Neural cell (in vitro differentiated cells): ENCODE data around the gene SLC17A5. TPM values are rescaled to one million over a fixed set of nuclear protein-coding genes. Genes with fewer than 3 reads are reported as not detected.

ENCODE experiments used
- H2AFZ ChIP-seq: fragments of 200-600, 300-800 bp; sonication (generic), shearing (Covaris generic); 2 replicates; pipeline ENCODE4 v1.6.0; 2014; ENCODE audit warnings: low read depth, mild to moderate bottlenecking, antibody characterized with exemption, low read length, moderate library complexity
- H3F3A ChIP-seq: fragments of 200-600 bp; shearing (Covaris generic); 2 replicates; pipeline ENCODE4 v1.6.1; 2016; ENCODE audit warnings: mild to moderate bottlenecking, moderate library complexity, mixed read lengths, antibody characterized with exemption, low read length; ENCODE audit not compliant: insufficient read depth, poor library complexity, severe bottlenecking
- H3K27ac ChIP-seq: fragments of 200-600, 300-800 bp; sonication (generic), shearing (Covaris generic); 2 replicates; pipeline ENCODE4 v1.5.1; 2014; ENCODE audit warnings: mild to moderate bottlenecking, low read length, moderate library complexity
- H3K27me3 ChIP-seq: fragments of 300-800, 200-600 bp; sonication (generic), shearing (Covaris generic); 2 replicates; pipeline ENCODE4 v1.6.0; 2014; ENCODE audit warnings: mild to moderate bottlenecking, low read depth, low read length, moderate library complexity; ENCODE audit not compliant: insufficient read depth
- H3K36me3 ChIP-seq: fragments of 300-800, 200-600 bp; sonication (generic), shearing (Covaris generic); 2 replicates; pipeline ENCODE4 v1.5.1; 2014; ENCODE audit warnings: mild to moderate bottlenecking, antibody characterized with exemption, low read length, moderate library complexity; ENCODE audit not compliant: insufficient read depth
- H3K4me2 ChIP-seq: fragments of 300-800, 200-600 bp; sonication (generic), shearing (Covaris generic); 2 replicates; pipeline ENCODE4 v1.6.0; 2014; ENCODE audit warnings: mild to moderate bottlenecking, low read length
- H3K4me3 ChIP-seq: fragments of 300-800, 200-600 bp; sonication (generic), shearing (Covaris generic); 2 replicates; pipeline ENCODE4 v1.5.1; 2014; ENCODE audit warnings: mild to moderate bottlenecking, low read length, moderate library complexity
- H3K79me2 ChIP-seq: fragments of 200-600 bp; shearing (Covaris generic); replicated peaks from 2 replicates; pipeline ENCODE4 v1.6.0; 2014; ENCODE audit warnings: mild to moderate bottlenecking, low read length, moderate library complexity; ENCODE audit not compliant: insufficient read depth
- H3K9ac ChIP-seq: fragments of 300-800, 200-600 bp; sonication (generic), shearing (Covaris generic); 2 replicates; pipeline ENCODE4 v1.6.1; 2016; ENCODE audit warnings: mild to moderate bottlenecking, low read length, mixed read lengths
- H3K9me2 ChIP-seq: fragments of 200-600 bp; shearing (Covaris generic); 2 replicates; pipeline ENCODE4 v1.6.1; 2016; ENCODE audit warnings: mild to moderate bottlenecking, low read length, mixed read lengths; ENCODE audit not compliant: insufficient read depth
- H3K9me3 ChIP-seq: fragments of 200-600, 300-800 bp; sonication (generic), shearing (Covaris generic); 2 replicates; pipeline ENCODE4 v1.6.1; 2016; ENCODE audit warnings: mild to moderate bottlenecking, mixed run types, low read length, moderate library complexity, mixed read lengths
- H4K20me1 ChIP-seq: fragments of 200-600 bp; shearing (Covaris generic); 2 replicates; pipeline ENCODE4 v1.6.1; 2016; ENCODE audit warnings: mild to moderate bottlenecking, mixed run types; ENCODE audit not compliant: insufficient read depth
- EP300 ChIP-seq: fragments of 450-650 bp; conservative IDR thresholded peaks from 2 replicates; pipeline ENCODE4 v1.6.1; 2014; ENCODE audit warnings: antibody characterized with exemption, mild to moderate bottlenecking, moderate library complexity; ENCODE audit not compliant: poor library complexity, severe bottlenecking
- EZH2 ChIP-seq: fragments of 200-600, 300-800 bp; shearing (Covaris generic), sonication (generic); IDR thresholded peaks from 2 replicates; pipeline ENCODE4 v1.6.1; 2014; ENCODE audit warnings: antibody characterized with exemption, low read length, borderline replicate concordance, mild to moderate bottlenecking; ENCODE audit not compliant: insufficient read depth, poor library complexity, severe bottlenecking
- MXI1 ChIP-seq: fragments of 450-650 bp; conservative IDR thresholded peaks from 2 replicates; pipeline ENCODE4 v1.6.1; 2014; ENCODE audit warnings: antibody characterized with exemption, mild to moderate bottlenecking; ENCODE audit not compliant: poor library complexity, severe bottlenecking
- POLR2AphosphoS5 ChIP-seq: IDR thresholded peaks from 2 replicates; pipeline ENCODE4 v1.6.1; 2012
- RAD21 ChIP-seq: fragments of 450-650 bp; conservative IDR thresholded peaks from 2 replicates; pipeline ENCODE4 v1.6.1; 2014; ENCODE audit warnings: antibody characterized with exemption, mild to moderate bottlenecking, moderate library complexity
- SMC3 ChIP-seq: fragments of 450-650 bp; conservative IDR thresholded peaks from 2 replicates; pipeline ENCODE4 v1.6.1; 2014; ENCODE audit warnings: antibody characterized with exemption, mild to moderate bottlenecking, moderate library complexity; ENCODE audit not compliant: poor library complexity
- TAF1 ChIP-seq: IDR thresholded peaks from 2 replicates; pipeline ENCODE4 v1.6.1; 2012; ENCODE audit warnings: low read depth
- polyA plus RNA-seq: library from polyadenylated mRNA; depleted of rRNA; stranded (reverse); fragments of >200 nt; gene quantifications from 2 replicates; pipeline ENCODE4 v1.2.3, GENCODE V29; 2014
- TF ChIP-seq, protein P1 (sequence below): fragments of 450-650 bp; IDR thresholded peaks from 2 replicates; pipeline ENCODE4 v1.5.1; 2014; ENCODE audit warnings: antibody characterized with exemption, mild to moderate bottlenecking, moderate library complexity; ENCODE audit not compliant: poor library complexity, severe bottlenecking
- TF ChIP-seq, protein P2 (sequence below): IDR thresholded peaks from 2 replicates; pipeline ENCODE4 v1.6.1; 2012; ENCODE audit warnings: borderline replicate concordance

SLC17A5 gene
- polyA plus RNA-seq, 1 donor from 2014 or later = 12.3 TPM

DNA sequence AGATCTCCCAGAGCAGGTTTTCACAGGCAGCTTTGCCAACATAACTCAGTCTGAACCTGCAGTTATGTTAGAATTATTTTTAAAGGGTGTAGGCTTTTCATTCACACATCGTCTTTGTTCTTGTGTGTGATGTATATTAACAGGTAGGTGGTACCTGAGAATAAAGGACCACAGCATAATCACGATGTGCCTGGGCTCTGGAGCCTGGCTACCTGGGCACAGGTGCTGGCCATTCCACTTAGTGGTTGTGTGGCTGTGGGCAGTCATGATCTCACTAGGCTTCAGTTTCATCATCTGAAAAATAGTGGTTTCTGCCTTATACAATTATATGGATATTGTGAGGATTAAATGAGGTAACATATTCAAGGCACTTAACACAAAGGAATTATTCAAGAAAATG, 48.7 kb upstream of the SLC17A5 start:
- Histone ChIP-seq H3K9me3 (no peaks in the 10 kb centered on the region), H3K27ac (no peak overlapping the region), H3K36me3 (no peaks in the 10 kb centered on the region), H3F3A (no peaks in the 10 kb centered on the region), H3K79me2 (no peaks in the 10 kb centered on the region), H3K4me2 (no peak overlapping the region), H3K27me3 (no peaks in the 10 kb centered on the region), H4K20me1 (no peaks in the 10 kb centered on the region), H2AFZ (no peak overlapping the region), H3K9me2 (no peaks in the 10 kb centered on the region), H3K9ac (no peak overlapping the region), H3K4me3 (no peak overlapping the region)
- TF ChIP-seq MXI1 (no peak), SMC3 (no peak), POLR2AphosphoS5 (no peak), TAF1 (no peak), RAD21 (no peak), EP300 (no peak), EZH2 (no peak)
- TF ChIP-seq, protein P1, sequence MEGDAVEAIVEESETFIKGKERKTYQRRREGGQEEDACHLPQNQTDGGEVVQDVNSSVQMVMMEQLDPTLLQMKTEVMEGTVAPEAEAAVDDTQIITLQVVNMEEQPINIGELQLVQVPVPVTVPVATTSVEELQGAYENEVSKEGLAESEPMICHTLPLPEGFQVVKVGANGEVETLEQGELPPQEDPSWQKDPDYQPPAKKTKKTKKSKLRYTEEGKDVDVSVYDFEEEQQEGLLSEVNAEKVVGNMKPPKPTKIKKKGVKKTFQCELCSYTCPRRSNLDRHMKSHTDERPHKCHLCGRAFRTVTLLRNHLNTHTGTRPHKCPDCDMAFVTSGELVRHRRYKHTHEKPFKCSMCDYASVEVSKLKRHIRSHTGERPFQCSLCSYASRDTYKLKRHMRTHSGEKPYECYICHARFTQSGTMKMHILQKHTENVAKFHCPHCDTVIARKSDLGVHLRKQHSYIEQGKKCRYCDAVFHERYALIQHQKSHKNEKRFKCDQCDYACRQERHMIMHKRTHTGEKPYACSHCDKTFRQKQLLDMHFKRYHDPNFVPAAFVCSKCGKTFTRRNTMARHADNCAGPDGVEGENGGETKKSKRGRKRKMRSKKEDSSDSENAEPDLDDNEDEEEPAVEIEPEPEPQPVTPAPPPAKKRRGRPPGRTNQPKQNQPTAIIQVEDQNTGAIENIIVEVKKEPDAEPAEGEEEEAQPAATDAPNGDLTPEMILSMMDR = no peak
- TF ChIP-seq, protein P2, sequence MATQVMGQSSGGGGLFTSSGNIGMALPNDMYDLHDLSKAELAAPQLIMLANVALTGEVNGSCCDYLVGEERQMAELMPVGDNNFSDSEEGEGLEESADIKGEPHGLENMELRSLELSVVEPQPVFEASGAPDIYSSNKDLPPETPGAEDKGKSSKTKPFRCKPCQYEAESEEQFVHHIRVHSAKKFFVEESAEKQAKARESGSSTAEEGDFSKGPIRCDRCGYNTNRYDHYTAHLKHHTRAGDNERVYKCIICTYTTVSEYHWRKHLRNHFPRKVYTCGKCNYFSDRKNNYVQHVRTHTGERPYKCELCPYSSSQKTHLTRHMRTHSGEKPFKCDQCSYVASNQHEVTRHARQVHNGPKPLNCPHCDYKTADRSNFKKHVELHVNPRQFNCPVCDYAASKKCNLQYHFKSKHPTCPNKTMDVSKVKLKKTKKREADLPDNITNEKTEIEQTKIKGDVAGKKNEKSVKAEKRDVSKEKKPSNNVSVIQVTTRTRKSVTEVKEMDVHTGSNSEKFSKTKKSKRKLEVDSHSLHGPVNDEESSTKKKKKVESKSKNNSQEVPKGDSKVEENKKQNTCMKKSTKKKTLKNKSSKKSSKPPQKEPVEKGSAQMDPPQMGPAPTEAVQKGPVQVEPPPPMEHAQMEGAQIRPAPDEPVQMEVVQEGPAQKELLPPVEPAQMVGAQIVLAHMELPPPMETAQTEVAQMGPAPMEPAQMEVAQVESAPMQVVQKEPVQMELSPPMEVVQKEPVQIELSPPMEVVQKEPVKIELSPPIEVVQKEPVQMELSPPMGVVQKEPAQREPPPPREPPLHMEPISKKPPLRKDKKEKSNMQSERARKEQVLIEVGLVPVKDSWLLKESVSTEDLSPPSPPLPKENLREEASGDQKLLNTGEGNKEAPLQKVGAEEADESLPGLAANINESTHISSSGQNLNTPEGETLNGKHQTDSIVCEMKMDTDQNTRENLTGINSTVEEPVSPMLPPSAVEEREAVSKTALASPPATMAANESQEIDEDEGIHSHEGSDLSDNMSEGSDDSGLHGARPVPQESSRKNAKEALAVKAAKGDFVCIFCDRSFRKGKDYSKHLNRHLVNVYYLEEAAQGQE = no peak

DNA sequence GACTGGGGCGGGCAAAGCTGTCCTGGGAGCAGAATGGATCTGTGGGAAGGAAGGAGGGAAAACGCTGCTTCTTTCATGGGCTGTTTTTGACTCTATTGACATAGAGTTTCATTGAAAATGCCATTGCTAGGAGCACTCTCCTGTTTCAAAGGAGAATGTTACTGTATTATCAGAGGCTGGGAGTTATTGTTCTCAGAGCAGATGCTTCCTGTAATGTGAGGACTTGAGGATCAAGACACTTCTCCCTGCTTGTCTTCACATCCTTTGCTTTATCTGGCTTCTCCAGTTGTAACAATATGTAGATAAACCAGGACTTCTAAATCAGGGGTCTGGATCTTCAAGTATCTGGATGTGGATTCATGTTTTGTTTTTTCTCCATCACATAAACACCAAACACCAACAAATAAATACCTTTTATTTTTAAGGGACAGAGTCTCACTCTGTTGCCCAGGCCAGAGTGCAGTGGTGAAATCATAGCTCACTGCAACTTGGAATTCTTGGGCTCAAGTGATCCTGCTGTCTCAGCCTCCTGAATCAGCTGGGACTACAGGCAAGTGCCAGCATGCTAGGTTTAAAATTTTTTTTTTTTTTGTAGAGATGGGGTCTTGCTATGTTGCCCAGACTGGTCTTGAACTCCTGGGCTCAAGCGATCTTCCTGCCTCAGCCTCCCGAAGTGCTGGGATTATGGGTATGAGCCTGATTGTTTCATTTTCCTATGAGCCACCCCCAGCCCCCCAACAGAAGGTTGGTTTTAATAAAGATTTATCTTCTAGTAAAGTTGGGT, 46.1 kb upstream of the SLC17A5 start:
- Histone ChIP-seq H3F3A (no peaks in the 10 kb centered on the region), H3K79me2 (no peaks in the 10 kb centered on the region), H4K20me1 (no peaks in the 10 kb centered on the region), H3K9me2 (no peaks in the 10 kb centered on the region), H2AFZ (no peak overlapping the region), H3K9me3 (no peaks in the 10 kb centered on the region), H3K36me3 (no peaks in the 10 kb centered on the region), H3K27ac (no peak overlapping the region), H3K4me3 (no peak overlapping the region), H3K9ac (no peak overlapping the region), H3K4me2 (no peak overlapping the region), H3K27me3 (peaks cover 20% of the 10 kb centered on the region)
- TF ChIP-seq EP300 (no peak), TAF1 (no peak), MXI1 (no peak), SMC3 (no peak), EZH2 (no peak), RAD21 (no peak), POLR2AphosphoS5 (no peak)
- TF ChIP-seq, protein P2 = no peak
- TF ChIP-seq, protein P1 = no peak
